NK-92 treated with Interleukin-12 subunit alpha and Interleukin-12 subunit beta, amount 100 ng/mL, for 24 hours (cell line): ENCODE measurements around the gene TMEM204.

Experiments
- DNase-seq: peaks from one replicate; lab custom pipeline; 2025; lab: John Stamatoyannopoulos, UW

The TMEM204 gene

GRCh38 chr16:1538804-1539520 is 5.5 kb downstream of the TMEM204 start:
- DNase-seq: no peak

GRCh38 chr16:1539720-1540555 is 6.5 kb downstream of the TMEM204 start:
- DNase-seq: no peak

DNA sequence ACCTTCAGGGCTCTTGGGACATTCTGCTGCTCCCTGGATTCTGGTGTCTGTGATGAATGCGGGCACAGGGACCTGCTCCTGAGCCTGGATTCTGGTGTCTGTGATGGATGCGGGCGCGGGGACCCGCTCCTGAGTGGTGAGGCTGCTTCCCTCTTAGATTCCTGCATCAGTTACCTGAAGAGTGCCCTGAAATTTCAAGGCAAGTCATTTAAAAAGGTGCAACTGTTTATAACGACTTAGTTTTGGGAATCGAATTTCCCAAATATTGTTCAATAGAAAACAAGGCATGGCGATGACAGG is 7.0 kb downstream of the TMEM204 start:
- no peak for DNase-seq

GRCh38 chr16:1541293-1542165 is 8.1 kb downstream of the TMEM204 start:
- no peak for DNase-seq

- DNase-seq: no peak
Observed at GRCh38 chr16:1542166-1542500, 8.7 kb downstream of the TMEM204 start.

GRCh38 chr16:1542533-1542932 is 9.1 kb downstream of the TMEM204 start:
- no peak for DNase-seq

DNA sequence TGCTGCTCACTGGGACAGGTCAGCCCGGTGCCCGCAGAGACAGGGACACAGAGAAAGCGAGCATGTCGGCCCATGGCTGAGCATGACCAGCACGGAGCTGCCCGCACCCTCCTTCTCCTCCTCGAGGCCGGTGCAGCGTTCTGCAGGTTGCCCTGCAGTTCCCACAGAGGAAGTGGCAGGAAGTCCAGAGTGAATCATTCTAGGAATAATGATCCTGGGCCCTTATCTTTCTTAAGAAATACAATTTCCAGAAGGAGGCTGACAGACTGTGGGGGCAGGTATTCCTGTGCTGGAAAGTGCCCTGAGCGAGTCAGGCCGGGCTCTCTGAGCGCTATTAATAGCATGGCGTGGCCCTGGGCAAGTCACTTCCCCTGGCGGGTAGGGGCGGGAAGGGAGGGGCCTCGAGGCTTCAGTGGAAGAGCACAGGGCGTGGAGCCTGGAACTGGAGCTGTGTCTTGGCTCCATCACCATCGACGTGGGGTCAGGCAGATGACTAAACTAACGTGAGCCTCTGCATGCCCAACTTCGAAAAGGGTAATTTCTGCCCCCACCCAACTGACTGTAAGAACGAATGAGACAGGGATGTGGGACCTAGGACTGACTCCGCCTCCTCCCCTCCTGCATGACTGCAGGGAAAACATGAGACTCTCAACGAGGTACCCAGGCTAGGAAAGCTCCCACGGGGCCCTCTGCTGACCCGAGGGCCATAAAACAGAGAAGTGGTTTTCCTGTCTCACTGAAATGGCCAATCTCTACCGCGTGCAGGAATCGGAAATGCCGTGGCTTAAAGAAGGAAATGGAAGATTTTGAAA is 9.8 kb downstream of the TMEM204 start:
- DNase-seq: no peak

DNA sequence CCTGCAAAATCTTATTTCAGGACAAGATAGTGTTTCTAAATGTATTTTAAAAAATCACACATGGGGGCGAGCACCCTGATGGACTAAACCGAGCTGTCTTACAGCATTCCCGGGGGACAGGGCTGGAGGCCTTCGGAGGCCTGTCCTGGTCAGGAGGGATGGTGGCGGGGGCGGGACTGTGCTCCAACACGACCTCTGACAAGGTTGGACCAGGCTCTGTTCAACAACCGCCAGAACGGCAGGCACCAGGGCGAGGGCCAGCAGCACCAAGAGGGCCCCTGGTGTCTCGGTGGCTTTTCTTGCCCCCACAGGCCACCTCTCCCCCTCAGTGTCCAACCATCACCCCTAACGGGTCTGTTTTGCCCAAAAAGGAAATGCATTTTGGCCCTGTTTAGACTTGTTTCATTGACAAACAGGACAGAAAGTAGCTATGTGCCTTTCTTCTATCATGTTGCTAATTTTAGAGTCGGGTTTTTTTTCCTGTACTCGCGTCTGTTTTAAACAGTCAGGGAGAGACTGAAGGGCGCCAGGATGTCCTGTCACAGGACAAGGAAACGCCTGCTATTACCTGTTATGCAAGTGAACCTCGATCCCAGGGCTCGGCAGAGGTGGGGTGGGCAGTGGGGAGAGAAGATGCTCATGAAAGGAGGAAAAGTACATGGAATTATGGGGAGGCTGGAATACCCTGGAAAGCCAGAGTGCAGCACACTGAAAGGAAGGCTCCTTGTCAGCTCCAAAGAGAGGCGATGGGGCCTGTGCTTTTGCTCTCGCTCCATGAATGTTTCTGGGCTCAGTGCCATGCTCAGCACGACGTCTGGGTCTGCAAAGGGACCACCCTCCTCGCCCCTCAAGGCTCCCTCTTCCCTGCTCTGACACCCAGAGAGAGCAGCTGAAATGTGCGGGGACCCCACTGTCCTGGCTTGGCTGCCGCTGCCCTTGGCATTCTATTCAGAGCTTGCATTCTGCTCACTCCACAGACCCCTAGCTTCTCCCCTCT is 11.9 kb downstream of the TMEM204 start:
- no peak for DNase-seq

DNA sequence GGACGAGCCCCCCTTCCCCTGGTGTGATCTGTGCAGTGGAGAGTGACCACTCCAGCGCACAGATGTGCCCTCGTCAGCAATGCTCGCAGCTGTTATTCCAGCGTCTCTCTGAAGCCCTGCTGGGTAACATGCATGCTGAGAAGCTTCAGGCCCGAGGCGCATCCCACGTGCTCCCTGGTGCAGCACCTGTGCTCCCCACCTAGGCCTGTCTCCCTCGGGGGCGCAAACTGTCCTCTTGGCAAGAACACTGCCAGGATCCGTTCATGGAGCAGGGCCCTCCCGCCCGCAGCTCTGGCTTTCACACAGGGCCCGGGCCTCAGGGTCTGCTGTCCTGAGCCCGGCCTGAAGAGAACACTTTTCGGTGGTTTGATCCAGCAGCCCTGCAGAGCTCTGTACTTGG is 13.0 kb downstream of the TMEM204 start:
- no peak for DNase-seq

DNA sequence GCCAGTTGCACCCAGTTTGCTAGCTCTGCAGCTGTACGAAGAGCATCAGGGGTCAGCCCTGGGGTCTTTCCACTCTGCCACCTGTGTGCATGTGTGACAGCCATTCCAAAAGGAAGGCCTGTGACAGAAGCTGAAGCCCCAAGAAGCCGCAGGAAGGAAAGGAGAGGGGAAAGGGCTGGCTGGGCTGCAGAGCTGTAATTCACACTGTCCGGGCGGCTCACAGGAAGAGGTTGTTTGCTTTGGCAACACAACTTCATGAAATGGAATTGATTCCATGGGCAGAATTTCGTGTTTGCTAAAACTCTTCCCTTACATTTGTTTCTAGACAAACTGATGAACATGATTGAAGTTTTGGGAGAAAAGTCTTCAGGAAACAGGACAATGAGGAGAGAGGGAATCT is 14.8 kb downstream of the TMEM204 start:
- DNase-seq: no peak

- no peak for DNase-seq
Observed at GRCh38 chr16:1548727-1549126, 15.3 kb downstream of the TMEM204 start.

- no peak for DNase-seq
Observed at GRCh38 chr16:1550069-1550468, 16.6 kb downstream of the TMEM204 start.

- no peak for DNase-seq
Observed at GRCh38 chr16:1550696-1551095, 17.2 kb downstream of the TMEM204 start.

GRCh38 chr16:1551166-1551565 is 17.7 kb downstream of the TMEM204 start:
- no peak for DNase-seq

DNA sequence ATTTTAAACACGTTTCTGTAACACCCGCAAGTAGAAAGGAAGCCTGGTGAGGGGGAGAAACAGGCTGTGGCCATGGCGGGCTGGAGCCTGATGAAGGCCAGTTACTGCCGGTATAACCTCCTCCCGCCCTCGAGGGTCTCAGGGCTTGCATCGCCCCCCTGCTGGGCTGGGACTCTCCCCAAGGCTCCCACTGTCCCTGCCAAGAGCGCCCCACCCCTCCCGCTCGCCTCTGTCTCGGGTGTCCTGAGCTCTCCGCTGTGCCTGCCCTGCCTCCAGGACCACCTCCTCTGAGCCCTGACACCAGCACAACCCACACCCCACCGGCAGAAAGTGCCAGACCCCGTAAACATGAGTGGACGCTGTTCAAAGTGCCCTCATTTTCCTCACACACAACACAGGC is 18.7 kb downstream of the TMEM204 start:
- no peak for DNase-seq

DNA sequence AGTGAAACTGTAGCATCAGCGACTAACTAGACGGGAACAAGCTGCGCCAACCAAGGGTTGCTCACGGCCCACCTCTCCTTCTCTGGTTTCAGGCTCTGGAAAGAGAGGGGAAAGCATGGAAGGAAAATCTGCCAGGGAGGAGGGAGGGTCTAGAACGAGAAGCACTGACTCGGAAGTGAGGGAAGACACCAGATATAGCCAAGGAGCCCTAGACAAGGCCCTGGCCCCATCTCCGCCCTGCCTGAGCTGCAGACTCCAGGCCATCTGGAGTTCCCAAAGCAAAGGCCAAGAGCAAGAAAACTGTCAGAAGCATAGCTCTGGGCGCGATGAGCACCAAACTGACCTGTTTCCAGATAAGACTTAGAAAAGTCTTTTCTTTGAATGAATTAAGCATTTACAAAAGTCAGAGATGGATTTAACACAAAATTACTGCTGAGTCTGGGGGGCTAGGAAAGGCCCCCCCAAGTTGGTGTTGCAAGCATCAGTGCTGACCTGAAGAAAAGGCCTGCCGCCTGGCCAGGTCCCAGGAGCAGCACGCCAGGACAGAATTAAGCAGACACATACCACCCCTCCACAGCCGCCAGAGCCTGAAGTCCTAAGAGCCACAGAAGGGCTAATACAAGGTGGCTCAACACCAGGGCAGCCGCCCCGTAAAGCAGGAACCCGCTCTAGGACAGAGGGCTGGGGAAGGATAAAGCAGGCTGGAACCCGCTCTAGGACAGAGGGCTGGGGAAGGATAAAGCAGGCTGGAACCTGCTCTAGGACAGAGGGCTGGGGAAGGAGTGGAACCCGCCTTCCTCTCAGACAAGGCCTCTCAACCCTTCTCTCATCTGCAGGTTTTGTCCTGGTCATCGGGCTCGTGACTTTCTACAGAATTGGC is 20.7 kb downstream of the TMEM204 start:
- DNase-seq: no peak

- DNase-seq: no peak
Observed at GRCh38 chr16:1554826-1555445, 21.5 kb downstream of the TMEM204 start.

DNA sequence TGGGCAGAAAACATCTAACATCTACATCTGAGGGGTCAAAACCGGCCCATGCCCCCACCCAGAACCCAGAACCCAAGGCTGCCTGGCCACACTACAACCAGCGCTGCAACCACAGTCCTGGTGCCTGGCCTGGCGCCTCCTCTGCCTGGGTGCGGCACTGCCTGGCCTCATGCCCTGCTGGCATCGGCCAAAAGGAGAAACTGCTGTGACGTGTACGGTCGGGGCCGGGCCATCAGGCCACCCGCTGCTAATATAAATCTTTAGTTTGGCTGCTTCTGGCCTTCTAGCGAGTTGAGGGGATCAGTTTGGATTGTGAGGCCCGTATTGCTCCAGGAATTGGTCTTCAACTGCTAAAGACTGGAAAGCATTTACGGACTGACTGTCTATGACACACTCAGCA is 22.8 kb downstream of the TMEM204 start:
- DNase-seq: no peak

DNA sequence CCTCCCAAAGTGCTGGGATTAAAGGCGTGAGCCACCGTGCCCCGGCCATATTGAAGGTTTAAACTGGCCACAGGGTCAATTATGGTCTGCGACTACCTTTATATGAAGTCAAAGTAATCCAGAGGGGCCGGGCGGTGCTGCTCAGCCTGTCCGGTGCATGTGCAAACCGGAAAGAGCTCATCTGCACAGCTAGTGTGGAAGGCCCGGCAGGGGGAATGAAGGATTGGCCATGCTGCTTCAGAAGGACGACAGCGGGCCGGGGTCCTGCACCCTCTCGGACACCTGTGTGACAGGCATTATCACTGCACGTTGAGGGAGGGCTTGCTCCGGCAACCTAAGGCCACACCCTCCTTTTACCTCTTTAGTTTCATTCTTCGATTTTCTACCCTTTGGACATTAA is 23.6 kb downstream of the TMEM204 start:
- DNase-seq: no peak
